ENCODE data around the gene RAB27B.

DNA sequence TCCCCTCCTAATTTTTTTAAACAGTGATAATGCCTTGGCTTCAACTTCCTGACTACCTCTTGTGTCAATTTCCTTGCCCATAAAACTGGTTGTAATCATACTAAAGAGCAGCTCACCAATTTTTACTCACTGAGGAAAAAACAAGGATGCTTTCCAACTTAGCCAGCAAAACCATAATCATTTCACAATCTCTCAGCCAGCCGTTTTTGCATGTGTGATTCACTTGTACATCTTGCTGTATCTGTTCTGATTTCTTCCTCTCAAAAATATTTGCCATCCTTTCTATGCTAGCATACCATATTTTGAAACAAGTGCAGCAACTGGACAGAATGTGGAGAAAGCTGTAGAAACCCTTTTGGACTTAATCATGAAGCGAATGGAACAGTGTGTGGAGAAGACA lies 60.7 kb downstream of the RAB27B start:
- TF ChIP-seq, protein P1, sequence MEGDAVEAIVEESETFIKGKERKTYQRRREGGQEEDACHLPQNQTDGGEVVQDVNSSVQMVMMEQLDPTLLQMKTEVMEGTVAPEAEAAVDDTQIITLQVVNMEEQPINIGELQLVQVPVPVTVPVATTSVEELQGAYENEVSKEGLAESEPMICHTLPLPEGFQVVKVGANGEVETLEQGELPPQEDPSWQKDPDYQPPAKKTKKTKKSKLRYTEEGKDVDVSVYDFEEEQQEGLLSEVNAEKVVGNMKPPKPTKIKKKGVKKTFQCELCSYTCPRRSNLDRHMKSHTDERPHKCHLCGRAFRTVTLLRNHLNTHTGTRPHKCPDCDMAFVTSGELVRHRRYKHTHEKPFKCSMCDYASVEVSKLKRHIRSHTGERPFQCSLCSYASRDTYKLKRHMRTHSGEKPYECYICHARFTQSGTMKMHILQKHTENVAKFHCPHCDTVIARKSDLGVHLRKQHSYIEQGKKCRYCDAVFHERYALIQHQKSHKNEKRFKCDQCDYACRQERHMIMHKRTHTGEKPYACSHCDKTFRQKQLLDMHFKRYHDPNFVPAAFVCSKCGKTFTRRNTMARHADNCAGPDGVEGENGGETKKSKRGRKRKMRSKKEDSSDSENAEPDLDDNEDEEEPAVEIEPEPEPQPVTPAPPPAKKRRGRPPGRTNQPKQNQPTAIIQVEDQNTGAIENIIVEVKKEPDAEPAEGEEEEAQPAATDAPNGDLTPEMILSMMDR (conservative IDR thresholded peaks at IDR 0.05) = no peak
- TF ChIP-seq EZH2 (IDR thresholded peaks at IDR 0.05; ENCODE audit: low read depth) = no peak

Data from PC-9 (cell line).